IPS DF 19.7 (cell line): ENCODE results near the gene ZNF862.
"Not testable (repeated sequence)": the region's sequence is repeated elsewhere in the genome, so short reads cannot be mapped to it uniquely, and the experiment has no call there.

Source experiments
- DNase-seq: peaks from one replicate; pipeline ENCODE4 v3.0.0-alpha.2; 2013; ENCODE audit warnings: low read depth, low spot score

Gene ZNF862

DNA sequence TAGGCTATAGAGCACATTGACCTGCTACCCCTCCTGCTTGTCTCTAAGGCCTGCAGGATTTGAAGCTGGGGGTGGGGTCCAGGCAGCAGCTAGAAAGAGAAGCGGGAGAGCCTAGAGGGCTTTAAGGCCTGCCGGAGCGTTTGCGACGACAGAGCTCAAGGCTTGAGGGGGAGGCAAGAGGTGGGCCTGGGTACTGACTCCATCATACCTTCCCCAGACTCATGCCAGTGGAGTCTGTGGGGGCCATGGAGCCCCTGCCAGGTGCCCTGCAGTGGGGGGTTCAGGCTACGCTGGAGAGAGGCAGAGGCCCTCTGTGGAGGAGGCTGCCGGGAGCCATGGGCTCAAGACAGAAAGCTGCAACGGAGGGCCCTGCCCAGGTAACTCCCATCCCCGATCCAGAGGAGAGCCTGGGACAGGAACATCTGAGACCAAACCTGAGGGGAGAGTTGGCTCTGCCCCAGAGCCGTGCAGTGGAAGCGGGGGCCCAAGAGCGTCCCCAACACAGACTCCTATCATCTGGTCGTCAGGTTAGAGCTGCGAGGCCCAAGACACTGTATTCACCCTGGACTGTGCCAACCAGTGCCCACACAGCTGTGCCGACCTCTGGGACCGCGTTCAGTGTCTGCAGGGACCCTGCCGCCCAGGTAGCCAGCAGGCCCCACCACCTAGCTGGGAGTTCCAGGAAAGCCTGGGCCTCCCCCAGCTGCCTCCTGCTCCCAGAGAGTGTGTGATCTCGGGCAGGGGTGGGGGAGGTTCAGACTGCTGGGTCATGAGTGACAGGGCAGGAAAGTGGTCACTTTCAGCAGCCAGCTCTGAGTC lies 13.2 kb upstream of the ZNF862 start:
- no peak for DNase-seq

DNA sequence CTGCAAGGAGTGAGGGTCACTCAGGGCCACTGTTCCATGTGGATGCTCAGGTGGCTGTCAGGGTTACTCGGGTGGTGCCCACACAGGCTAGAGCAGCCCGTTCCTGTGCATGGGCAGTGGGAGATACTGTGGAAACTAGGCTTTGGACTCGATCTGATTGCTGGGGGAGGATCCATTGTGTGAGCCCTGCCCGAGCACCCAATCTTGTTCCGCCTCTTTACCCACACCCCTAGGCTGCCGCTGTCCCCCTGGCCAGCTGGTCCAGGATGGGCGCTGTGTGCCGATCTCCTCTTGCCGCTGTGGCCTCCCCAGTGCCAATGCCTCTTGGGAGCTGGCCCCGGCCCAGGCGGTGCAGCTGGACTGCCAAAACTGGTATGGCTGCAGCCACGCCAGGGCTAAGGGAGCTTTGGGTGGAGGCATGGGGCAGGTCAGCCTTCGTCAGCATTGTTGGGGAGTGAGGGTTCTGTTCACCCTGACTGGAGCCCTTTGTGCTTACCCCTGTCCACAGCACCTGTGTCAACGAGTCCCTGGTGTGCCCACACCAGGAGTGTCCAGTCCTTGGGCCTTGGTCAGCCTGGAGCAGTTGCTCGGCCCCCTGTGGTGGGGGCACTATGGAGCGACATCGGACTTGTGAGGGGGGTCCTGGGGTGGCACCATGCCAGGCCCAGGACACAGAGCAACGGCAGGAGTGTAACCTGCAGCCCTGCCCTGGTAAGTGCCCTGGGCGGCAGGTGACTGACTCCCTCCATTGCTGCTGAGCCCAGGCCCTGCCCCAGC lies 12.4 kb upstream of the ZNF862 start:
- no peak for DNase-seq

DNA sequence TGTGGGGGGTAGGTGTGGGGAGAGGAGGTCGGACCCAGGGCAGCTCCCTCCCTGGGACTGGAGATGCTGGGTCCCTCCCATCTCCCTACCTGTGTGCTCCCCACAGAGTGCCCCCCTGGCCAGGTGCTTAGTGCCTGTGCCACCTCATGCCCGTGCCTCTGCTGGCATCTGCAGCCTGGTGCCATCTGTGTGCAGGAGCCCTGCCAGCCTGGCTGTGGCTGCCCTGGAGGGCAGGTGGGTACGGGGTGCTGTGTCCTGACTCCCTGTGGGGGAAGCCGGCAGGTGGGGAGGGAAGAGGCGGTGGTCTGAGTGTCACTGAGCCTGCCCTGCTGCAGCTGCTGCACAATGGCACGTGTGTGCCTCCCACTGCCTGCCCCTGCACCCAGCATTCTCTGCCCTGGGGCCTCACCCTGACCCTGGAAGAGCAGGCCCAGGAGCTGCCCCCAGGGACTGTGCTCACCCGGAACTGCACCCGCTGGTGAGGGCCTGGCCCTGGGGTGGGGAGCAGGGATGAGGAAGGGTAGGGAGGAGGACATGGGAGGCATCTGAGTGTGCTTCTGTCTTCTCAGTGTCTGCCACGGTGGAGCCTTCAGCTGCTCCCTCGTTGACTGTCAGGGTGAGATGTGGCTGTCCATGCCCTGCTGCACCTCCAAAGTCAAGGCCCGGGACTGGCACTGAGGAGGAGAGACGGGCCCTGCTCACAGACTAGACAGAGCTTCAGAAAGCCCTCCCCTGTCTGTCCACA lies 11.7 kb upstream of the ZNF862 start:
- no peak for DNase-seq

GRCh38 chr7:149827089-149827981 lies 10.8 kb upstream of the ZNF862 start:
- DNase-seq, result no peak

DNA sequence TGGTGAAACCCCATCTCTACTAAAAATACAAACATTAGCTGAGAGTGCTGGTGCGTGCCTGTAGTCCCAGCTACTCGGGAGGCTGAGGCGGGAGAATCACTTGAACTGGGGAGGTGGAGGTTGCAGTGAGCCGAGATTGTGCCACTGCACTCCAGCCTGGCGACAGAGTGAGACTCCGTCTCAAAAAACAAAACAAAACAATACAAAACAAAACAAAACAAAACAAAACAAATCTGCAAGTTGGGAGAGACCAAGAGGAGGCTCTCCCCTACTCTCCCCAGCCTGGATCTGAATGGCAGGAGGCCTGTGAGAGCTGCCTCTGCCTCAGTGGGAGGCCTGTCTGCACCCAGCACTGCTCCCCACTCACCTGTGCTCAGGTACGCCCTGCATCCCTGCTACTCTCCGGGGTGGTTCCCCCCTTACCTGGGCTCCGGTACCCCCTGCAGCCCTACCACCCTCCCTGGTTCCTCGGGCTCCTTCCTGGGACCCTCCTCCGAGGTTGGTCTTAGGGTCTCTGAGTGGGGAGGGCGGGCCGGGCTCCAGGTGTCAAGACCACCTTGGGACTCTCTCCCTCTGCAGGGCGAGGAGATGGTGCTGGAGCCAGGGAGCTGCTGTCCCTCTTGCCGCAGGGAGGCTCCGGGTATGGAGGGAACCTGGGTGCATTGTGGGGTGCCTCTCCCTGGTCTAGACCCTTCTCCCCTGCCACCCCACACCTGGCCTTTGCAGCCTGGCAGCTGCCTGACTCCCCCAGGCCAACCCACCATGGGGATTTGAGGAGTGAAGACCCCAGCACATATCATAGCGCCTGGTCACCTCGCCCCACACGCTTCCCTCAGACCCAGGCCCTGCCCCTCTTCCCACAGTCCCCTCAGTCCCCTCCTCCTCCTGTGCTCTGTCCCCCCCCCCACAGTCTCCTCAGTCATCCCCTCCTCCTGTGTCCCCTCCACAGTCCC lies 9.5 kb upstream of the ZNF862 start:
- DNase-seq, result no peak

- DNase-seq, result not testable (repeated sequence)
These were observed 7.6 kb upstream of the ZNF862 start for GRCh38 chr7:149830527-149830926.

DNA sequence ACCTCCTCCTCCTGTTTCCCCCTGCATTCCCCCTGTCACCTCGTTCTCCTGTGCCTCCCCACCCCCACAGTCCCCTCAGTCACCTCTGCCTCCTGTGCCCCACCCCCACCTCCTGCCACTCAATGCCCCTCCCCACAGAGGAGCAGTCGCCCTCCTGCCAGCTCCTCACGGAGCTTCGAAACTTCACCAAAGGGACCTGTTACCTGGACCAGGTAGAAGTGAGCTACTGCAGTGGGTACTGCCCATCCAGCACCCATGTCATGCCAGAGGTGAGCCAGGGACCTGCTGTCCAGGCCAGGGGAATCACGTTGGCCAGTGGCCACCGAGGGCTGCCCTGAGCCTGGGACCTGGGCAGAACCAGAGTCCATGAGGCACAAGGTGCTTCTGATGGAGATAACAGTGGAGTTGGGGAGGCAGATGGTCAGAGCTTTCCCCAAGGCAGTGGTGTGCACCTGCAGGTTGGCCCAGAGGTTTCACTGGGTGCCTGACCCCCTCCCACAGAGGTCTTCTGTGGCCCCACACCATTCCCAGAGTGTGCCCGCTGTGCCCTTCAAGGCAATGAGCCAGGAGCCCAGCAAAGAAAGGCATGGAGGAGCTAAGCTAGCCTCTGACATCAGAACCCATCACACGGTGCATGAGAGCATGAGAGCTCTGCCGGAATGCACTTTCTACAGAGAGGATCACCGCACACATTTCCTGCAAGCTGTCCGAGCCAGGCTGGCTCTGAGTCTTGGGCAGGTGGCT lies 7.0 kb upstream of the ZNF862 start:
- no peak for DNase-seq

DNA sequence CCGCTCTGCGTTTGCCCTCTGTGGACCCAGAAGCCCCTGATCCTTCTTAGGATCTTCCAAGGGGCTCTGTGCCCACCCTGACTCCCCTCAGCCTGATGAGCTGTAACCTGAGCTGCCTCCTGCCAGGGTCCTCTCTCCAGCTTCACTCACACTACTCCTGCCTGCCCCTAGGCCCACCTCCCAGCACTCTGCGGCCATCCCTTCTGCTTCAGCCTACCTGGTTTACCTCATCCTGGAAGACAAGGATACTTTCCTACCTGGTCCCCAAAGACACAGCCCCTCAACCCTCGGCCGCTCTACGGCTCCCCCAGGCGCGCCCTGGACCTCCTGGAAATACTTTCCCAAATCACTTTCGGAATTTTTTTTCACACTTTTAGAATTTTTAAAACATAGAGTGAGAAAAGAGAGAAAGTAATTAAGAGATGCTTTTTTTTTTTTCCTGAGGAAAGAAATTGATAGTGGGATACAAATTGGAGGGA lies 6.4 kb upstream of the ZNF862 start:
- DNase-seq, result no peak

DNA sequence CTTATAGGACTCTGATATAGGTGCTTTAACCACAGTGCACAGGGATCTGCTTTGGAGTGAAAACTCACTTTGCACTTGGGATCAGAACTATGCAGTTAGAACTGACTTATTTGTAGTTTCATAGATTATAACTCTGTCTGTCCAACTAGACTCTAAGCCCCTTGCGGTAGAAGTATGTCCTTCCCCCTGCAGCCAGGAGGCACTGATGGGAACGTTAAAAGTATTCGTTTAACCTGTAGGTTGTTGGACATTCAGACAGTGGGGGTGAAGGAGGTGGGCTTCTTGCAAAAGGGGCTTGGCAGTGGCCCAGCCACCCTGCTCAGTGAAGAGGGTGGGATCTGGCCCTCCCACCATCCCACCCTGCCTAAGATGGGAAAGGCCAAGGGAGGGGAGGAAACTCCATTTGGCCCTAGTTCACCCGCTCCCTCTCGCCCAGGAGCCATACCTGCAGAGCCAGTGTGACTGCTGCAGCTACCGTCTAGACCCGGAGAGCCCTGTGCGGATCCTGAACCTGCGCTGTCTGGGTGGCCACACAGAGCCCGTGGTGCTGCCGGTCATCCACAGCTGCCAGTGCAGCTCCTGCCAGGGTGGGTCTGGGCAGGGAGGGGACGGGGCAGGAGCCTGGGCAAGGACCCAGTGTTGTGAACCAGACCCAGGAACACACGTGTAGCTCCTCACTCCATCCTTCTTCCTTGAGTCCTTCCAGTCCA lies 5.7 kb upstream of the ZNF862 start:
- no peak for DNase-seq

DNA sequence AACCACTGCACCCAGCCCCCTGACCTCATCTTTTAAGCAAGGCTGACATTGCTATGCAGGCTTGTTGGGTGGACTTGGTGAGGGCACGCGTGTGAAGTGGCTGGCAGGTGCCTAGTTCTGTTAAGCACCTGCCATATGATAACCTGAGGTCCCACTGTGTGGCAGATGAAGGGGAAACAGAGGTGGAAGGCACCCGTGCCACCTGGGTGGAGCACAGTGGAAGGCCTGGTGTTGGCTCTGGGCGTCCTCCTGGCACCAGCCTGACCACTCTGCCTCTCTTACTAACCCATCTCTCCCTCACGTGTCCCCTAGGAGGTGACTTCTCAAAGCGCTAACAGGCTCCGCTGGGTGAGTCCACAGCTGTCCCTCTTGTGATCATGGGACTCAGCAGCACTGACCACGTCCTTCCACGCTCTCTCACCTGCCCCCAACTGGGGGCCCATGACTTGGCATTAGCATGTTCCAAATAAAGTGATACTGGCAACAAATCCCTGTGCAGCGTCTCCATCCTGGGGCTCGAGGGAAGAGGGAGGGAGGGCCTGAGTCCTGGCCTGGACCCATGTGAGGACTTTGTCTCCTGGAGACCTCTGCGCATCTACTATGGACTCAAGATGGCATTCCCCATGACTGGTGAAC lies 4.6 kb upstream of the ZNF862 start:
- no peak for DNase-seq

GRCh38 chr7:149834601-149835000 lies 3.6 kb upstream of the ZNF862 start:
- no peak for DNase-seq

- DNase-seq, result no peak
These were observed 1.7 kb upstream of the ZNF862 start for GRCh38 chr7:149836434-149836833.

DNA sequence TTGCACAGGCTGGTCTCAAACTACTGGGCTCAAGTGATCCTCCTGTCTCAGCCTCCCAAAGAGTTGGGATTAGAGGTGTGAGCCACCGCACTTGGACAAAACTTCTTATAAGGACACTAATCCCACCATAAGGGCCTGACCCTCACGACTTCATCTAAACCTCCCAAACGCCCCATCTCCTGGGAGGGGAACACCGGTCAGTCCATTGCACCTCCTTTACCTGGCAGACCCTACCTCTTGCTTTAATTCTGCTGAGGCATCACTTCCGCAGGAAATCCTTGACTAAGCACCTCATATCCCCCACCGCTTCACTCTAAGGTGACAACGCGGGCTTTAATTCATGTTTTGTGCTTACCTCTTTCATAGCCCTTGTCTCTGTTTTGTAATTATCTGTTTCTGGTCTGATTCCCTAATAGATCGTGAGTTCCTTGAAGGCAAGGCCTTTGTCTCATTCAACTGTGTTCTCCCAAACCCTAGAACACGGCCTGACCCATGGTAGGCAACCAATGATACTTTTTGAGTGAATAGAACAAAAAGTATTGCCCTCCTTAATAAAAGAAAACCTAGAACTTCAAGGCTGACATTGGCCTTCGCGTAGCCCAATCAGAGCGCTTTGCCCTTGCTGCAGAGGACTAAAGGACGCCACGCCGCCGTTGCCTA lies 481 bp upstream of the ZNF862 start:
- no peak for DNase-seq

- DNase-seq, result no peak
These were observed 825 bp downstream of the ZNF862 start for GRCh38 chr7:149838992-149839408.

GRCh38 chr7:149839933-149840332 lies 1.8 kb downstream of the ZNF862 start:
- DNase-seq, result no peak

GRCh38 chr7:149843566-149843965 lies 5.4 kb downstream of the ZNF862 start:
- no peak for DNase-seq

DNA sequence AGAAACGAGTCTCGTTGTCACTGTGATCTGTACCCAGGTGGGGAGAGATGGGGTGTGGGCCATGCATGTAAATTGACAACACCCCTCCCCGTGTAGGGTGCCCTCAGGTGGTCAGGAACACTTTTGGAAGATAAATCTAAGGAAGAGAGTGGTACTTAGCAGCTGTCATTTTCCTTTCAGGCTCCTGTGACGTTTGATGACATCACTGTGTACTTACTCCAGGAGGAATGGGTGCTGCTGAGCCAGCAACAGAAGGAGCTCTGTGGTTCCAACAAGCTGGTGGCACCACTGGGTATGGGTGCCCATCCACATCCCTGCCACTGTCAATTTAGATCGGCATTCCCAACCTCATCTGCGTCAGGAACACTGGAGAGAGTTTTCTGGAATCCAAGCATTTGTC lies 6.3 kb downstream of the ZNF862 start:
- DNase-seq, result no peak
